Placental epithelial cell (primary cell): Measurements from ENCODE around the gene HAGHL. TPM values are rescaled to one million over a fixed set of nuclear protein-coding genes. Genes with fewer than 3 reads are reported as not detected.

ENCODE experiments used
- small RNA-seq: library from RNA; depleted of rRNA; stranded (forward); fragments of <200 nt; gene quantifications from one replicate; pipeline ENCODE3, GENCODE V24; 2012
- total RNA-seq: library from RNA; depleted of rRNA; stranded (reverse); fragments of >200 nt; gene quantifications from 2 replicates; pipeline ENCODE4 v1.2.3, GENCODE V29; 2012

HAGHL gene
- 17.0 and 21.2 TPM in 2 replicates for total RNA-seq

GRCh38 chr16:726438-727290, at the start of gene HAGHL, which contains the start of gene CCDC78:
TSS of gene HAGHL (plus strand) at chr16:727106. CDS start at chr16:727510, 404 bp downstream.
TSS of gene CCDC78 (minus strand) at chr16:726443. CDS start at chr16:726367, 76 bp downstream.

GRCh38 chr16:679814-680624, 46.9 kb upstream of the HAGHL start, which contains the start of gene STUB1:
TSS of gene STUB1 (plus strand) at chr16:680410. CDS start at chr16:680526, 116 bp downstream.

GRCh38 chr16:684071-684794, 42.7 kb upstream of the HAGHL start, which contains the start of gene JMJD8:
TSS of gene JMJD8 (minus strand) at chr16:684334. CDS start at chr16:684319, 15 bp downstream.

GRCh38 chr16:705431-706188, 21.3 kb upstream of the HAGHL start, which contains the start of gene FBXL16:
TSS of gene FBXL16 (minus strand) at chr16:705801. CDS start at chr16:697405, 8,396 bp downstream.

GRCh38 chr16:714558-715476, 12.1 kb upstream of the HAGHL start, which contains the start of gene METRN:
TSS of gene METRN (plus strand) at chr16:715118. CDS start at chr16:715290, 172 bp downstream.

GRCh38 chr16:720990-721764, 5.7 kb upstream of the HAGHL start, which contains the start of gene ANTKMT:
TSS of gene ANTKMT (plus strand) at chr16:721146. CDS start at chr16:721275, 129 bp downstream.

GRCh38 chr16:740764-741505, 14.0 kb downstream of the HAGHL start, which contains the start of gene CIAO3:
TSS of gene CIAO3 (minus strand) at chr16:740997. CDS start at chr16:740985, 12 bp downstream.

GRCh38 chr16:760545-761343, 33.8 kb downstream of the HAGHL start, which contains the start of gene MSLN:
TSS of gene MSLN (plus strand) at chr16:760734. CDS start at chr16:762681, 1,947 bp downstream.

Small RNAs within 50 kb of the gene (small RNA-seq; reads per million reads assigned to genes)
- gene MIR662 = not detected

Other genes with a start within 250 kb of the HAGHL start
- gene CAPN15, start 199.4 kb upstream of the HAGHL start, total RNA-seq = 25.1 and 42.8 TPM in 2 replicates
- gene PRR35, start 166.7 kb upstream of the HAGHL start, total RNA-seq = 0.11 and 0.39 TPM in 2 replicates
- 0.33 and 0.39 TPM in 2 replicates for gene NHLRC4, start 160.1 kb upstream of the HAGHL start, total RNA-seq
- gene PIGQ, start 157.1 kb upstream of the HAGHL start, total RNA-seq = 27.2 and 36.5 TPM in 2 replicates
- 13.7 and 19.0 TPM in 2 replicates for gene RAB40C, start 137.0 kb upstream of the HAGHL start, total RNA-seq
- gene WFIKKN1, start 96.1 kb upstream of the HAGHL start, total RNA-seq = under 0.01 and 0.33 TPM in 2 replicates
- gene METTL26, start 90.8 kb upstream of the HAGHL start, total RNA-seq = 86.0 and 133 TPM in 2 replicates
- 10.6 and 15.9 TPM in 2 replicates for gene MCRIP2, start 85.3 kb upstream of the HAGHL start, total RNA-seq
- gene WDR90, start 77.7 kb upstream of the HAGHL start, total RNA-seq = 15.4 and 24.3 TPM in 2 replicates
- gene RHOT2, start 59.0 kb upstream of the HAGHL start, total RNA-seq = 53.0 and 62.8 TPM in 2 replicates
- gene RHBDL1, start 51.4 kb upstream of the HAGHL start, total RNA-seq = 1.1 and 1.2 TPM in 2 replicates
- 91.0 and 98.5 TPM in 2 replicates for gene STUB1, start 46.7 kb upstream of the HAGHL start, total RNA-seq
- 53.4 and 76.8 TPM in 2 replicates for gene JMJD8, start 42.8 kb upstream of the HAGHL start, total RNA-seq
- gene WDR24, start 36.7 kb upstream of the HAGHL start, total RNA-seq = 13.3 and 15.4 TPM in 2 replicates
- 0.11 TPM in 1 of 2 replicates, not detected in the other for gene FBXL16, start 21.3 kb upstream of the HAGHL start, total RNA-seq
- gene METRN, start 12.0 kb upstream of the HAGHL start, total RNA-seq = 56.1 and 60.4 TPM in 2 replicates
- gene ANTKMT, start 6.0 kb upstream of the HAGHL start, total RNA-seq = 29.1 and 37.8 TPM in 2 replicates
- gene CCDC78, start 663 bp upstream of the HAGHL start, total RNA-seq = 2.3 and 5.5 TPM in 2 replicates
- 45.2 and 53.8 TPM in 2 replicates for gene CIAO3, start 13.9 kb downstream of the HAGHL start, total RNA-seq
- gene MSLN, start 33.6 kb downstream of the HAGHL start, total RNA-seq = 50.2 and 139 TPM in 2 replicates
- 29.4 and 40.1 TPM in 2 replicates for gene RPUSD1, start 61.3 kb downstream of the HAGHL start, total RNA-seq
- gene CHTF18, start 61.5 kb downstream of the HAGHL start, total RNA-seq = 22.1 and 27.1 TPM in 2 replicates
- gene GNG13, start 73.6 kb downstream of the HAGHL start, total RNA-seq = 0.39 TPM in 1 of 2 replicates, not detected in the other
- 31.4 and 45.7 TPM in 2 replicates for gene LMF1, start 243.9 kb downstream of the HAGHL start, total RNA-seq